ENCODE results near the gene PHF21A.

DNA sequence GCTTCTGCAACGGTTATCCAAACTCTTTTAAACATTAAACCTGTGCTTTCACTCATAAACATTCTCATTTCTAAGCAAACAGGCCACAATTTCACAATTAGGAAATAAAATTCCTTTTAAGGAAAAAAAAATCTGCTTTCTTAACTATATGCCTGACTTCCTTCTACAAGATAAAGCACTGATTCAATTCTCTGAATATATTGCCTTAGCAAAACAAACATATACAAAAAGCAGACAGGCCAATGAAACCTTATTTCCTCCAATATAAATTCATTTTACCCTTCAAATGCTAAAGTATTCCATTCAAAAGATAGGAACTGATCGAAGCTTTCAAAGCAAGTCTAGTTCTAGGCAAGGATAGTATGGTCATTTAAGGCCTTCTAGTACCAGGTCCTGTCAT is 76.7 kb downstream of the PHF21A start:
- TF ChIP-seq CTCF (IDR thresholded peaks at IDR 0.05; ENCODE audit: low read depth, low read length) (no peak), POLR2A (IDR thresholded peaks at IDR 0.05; ENCODE audit: extremely low read depth, insufficient read length) (no peak)

Measured in NB4 (cell line).